Fibroblast of villous mesenchyme (primary cell): ENCODE results near the gene IRX4. TPM values are rescaled to one million over a fixed set of nuclear protein-coding genes. Genes with fewer than 3 reads are reported as not detected.

Experiments
- DNase-seq: peaks from one replicate; pipeline ENCODE4 v3.0.0-alpha.2; 2010; ENCODE audit warnings: low read depth
- H3K4me3 ChIP-seq: 2 replicates; pipeline ENCODE4 v1.5.1; 2011; ENCODE audit warnings: low read depth, mild to moderate bottlenecking, low read length
- CTCF ChIP-seq: IDR thresholded peaks from 2 replicates; pipeline ENCODE4 v1.5.1; 2012; ENCODE audit warnings: low read depth, mild to moderate bottlenecking, low read length; ENCODE audit not compliant: insufficient read depth
- total RNA-seq: library from RNA; depleted of rRNA; stranded (reverse); fragments of >200 nt; gene quantifications from 2 replicates; pipeline ENCODE4 v1.2.3, GENCODE V29; 2012

The IRX4 gene
- total RNA-seq, 1 donor: not detected

GRCh38 chr5:1919750-1920149 is 37.0 kb upstream of the IRX4 start:
- no peak overlapping the region for H3K4me3 ChIP-seq
- TF ChIP-seq CTCF: no peak
- DNase-seq: no peak

GRCh38 chr5:1919209-1919566 is 36.5 kb upstream of the IRX4 start:
- no peak for DNase-seq
- no peak for TF ChIP-seq CTCF
- H3K4me3 ChIP-seq: no peak overlapping the region

GRCh38 chr5:1918488-1919208 is 35.9 kb upstream of the IRX4 start:
- TF ChIP-seq CTCF: no peak
- DNase-seq: no peak
- H3K4me3 ChIP-seq: no peak overlapping the region

GRCh38 chr5:1917830-1918487 is 35.2 kb upstream of the IRX4 start:
- H3K4me3 ChIP-seq: no peak overlapping the region
- no peak for DNase-seq
- TF ChIP-seq CTCF: no peak

- TF ChIP-seq CTCF: no peak
- no peak for DNase-seq
- H3K4me3 ChIP-seq: no peak overlapping the region
Measured at GRCh38 chr5:1916041-1917001, 33.6 kb upstream of the IRX4 start.

- no peak for DNase-seq
- H3K4me3 ChIP-seq: no peak overlapping the region
- no peak for TF ChIP-seq CTCF
Measured at GRCh38 chr5:1915316-1915715, 32.6 kb upstream of the IRX4 start.
